ENCODE measurements around the gene USP13.

USP13 gene

GRCh38 chr3:179700716-179701115 is 47.9 kb downstream of the USP13 start:
- no peak for DNase-seq (ENCODE audit: low read depth in 2 of 2)

- no peak for DNase-seq (ENCODE audit: low read depth in 2 of 2)
Observed at GRCh38 chr3:179701176-179701827, 48.5 kb downstream of the USP13 start.

- no peak for DNase-seq (ENCODE audit: low read depth in 2 of 2)
Observed at GRCh38 chr3:179702271-179702947, 49.6 kb downstream of the USP13 start.

- no peak for DNase-seq (ENCODE audit: low read depth in 2 of 2)
Observed at GRCh38 chr3:179703816-179704215, 51.0 kb downstream of the USP13 start.

GRCh38 chr3:179706233-179706632 is 53.4 kb downstream of the USP13 start:
- DNase-seq (ENCODE audit: low read depth in 2 of 2) = no peak

GRCh38 chr3:179710079-179710478 is 57.2 kb downstream of the USP13 start:
- no peak for DNase-seq (ENCODE audit: low read depth in 2 of 2)

- no peak for DNase-seq (ENCODE audit: low read depth in 2 of 2)
Observed at GRCh38 chr3:179713643-179714090, 60.8 kb downstream of the USP13 start.

- no peak for DNase-seq (ENCODE audit: low read depth in 2 of 2)
Observed at GRCh38 chr3:179715582-179715981, 62.7 kb downstream of the USP13 start.

- DNase-seq (ENCODE audit: low read depth in 2 of 2) = no peak
Observed at GRCh38 chr3:179716226-179716625, 63.4 kb downstream of the USP13 start.

- DNase-seq (ENCODE audit: low read depth in 2 of 2) = no peak
Observed at GRCh38 chr3:179716811-179717210, 64.0 kb downstream of the USP13 start.

- no peak for DNase-seq (ENCODE audit: low read depth in 2 of 2)
Observed at GRCh38 chr3:179717219-179717618, 64.4 kb downstream of the USP13 start.

- DNase-seq (ENCODE audit: low read depth in 2 of 2) = no peak
Observed at GRCh38 chr3:179719048-179719734, 66.4 kb downstream of the USP13 start.

- DNase-seq (ENCODE audit: low read depth in 2 of 2) = no peak
Observed at GRCh38 chr3:179720196-179720595, 67.4 kb downstream of the USP13 start.

GRCh38 chr3:179723617-179724016 is 70.8 kb downstream of the USP13 start:
- no peak for DNase-seq (ENCODE audit: low read depth in 2 of 2)

GRCh38 chr3:179726075-179726699 is 73.3 kb downstream of the USP13 start:
- no peak for DNase-seq (ENCODE audit: low read depth in 2 of 2)

GRCh38 chr3:179729086-179729485 is 76.2 kb downstream of the USP13 start:
- no peak for DNase-seq (ENCODE audit: low read depth in 2 of 2)

GRCh38 chr3:179729981-179730380 is 77.1 kb downstream of the USP13 start:
- no peak for DNase-seq (ENCODE audit: low read depth in 2 of 2)

- DNase-seq (ENCODE audit: low read depth in 2 of 2) = no peak
Observed at GRCh38 chr3:179730506-179730905, 77.7 kb downstream of the USP13 start.

- DNase-seq (ENCODE audit: low read depth in 2 of 2) = no peak
Observed at GRCh38 chr3:179731544-179731943, 78.7 kb downstream of the USP13 start.

- no peak for DNase-seq (ENCODE audit: low read depth in 2 of 2)
Observed at GRCh38 chr3:179732661-179733348, 80.0 kb downstream of the USP13 start.

- DNase-seq (ENCODE audit: low read depth in 2 of 2) = no peak
Observed at GRCh38 chr3:179733797-179734196, 81.0 kb downstream of the USP13 start.

All from stimulated activated CD4-positive, alpha-beta T cell treated with anti-CD3 and anti-CD28 coated beads, Interleukin-12 subunit alpha, Interleukin-12 subunit beta, amount 100 ng/mL, for 24 hours (primary cell).